HL-60/S4 treated with retinoic acid at 250 ng/mL for 4 days and 3 days (cell line): Measurements from ENCODE around the gene SMPD3.

ENCODE experiments used
- in situ Hi-C: fragments of 300-500 bp; cut with MboI; formaldehyde crosslinking; loops from 2 replicates; pipeline ENCODE4 v1.7.0; 2022; ENCODE audit warnings: low sequenced_read_pairs

Gene SMPD3

GRCh38 chr16:68343137-68343536 is 105.2 kb downstream of the SMPD3 start:
- in situ Hi-C loops, result no loop called here

GRCh38 chr16:68342620-68343019 is 105.7 kb downstream of the SMPD3 start:
- in situ Hi-C loops, result no loop called here

GRCh38 chr16:68339214-68339613 is 109.1 kb downstream of the SMPD3 start:
- in situ Hi-C loops, result no loop called here

- in situ Hi-C loops, result no loop called here
These were observed 109.8 kb downstream of the SMPD3 start for GRCh38 chr16:68338326-68339119.

- in situ Hi-C loops, result no loop called here
These were observed 113.1 kb downstream of the SMPD3 start for GRCh38 chr16:68335175-68335574.

GRCh38 chr16:68332411-68333121 is 115.7 kb downstream of the SMPD3 start:
- in situ Hi-C loops, result no loop called here

- in situ Hi-C loops, result no loop called here
These were observed 116.4 kb downstream of the SMPD3 start for GRCh38 chr16:68331879-68332410.

- in situ Hi-C loops, result no loop called here
These were observed 119.4 kb downstream of the SMPD3 start for GRCh38 chr16:68328860-68329390.

- in situ Hi-C loops, result no loop called here
These were observed 120.0 kb downstream of the SMPD3 start for GRCh38 chr16:68328151-68328859.

- in situ Hi-C loops, result no loop called here
These were observed 123.4 kb downstream of the SMPD3 start for GRCh38 chr16:68324780-68325357.

- in situ Hi-C loops, result no loop called here
These were observed 124.0 kb downstream of the SMPD3 start for GRCh38 chr16:68324336-68324735.

- in situ Hi-C loops, result no loop called here
These were observed 129.0 kb downstream of the SMPD3 start for GRCh38 chr16:68319185-68319908.

- in situ Hi-C loops, result no loop called here
These were observed 135.2 kb downstream of the SMPD3 start for GRCh38 chr16:68313116-68313515.

- in situ Hi-C loops, result no loop called here
These were observed 137.4 kb downstream of the SMPD3 start, which contains the start of the genes PRMT7 and SLC7A6OS for GRCh38 chr16:68310774-68311511. Gene PRMT7 (plus strand): TSS chr16:68311019. CDS start chr16:68315980, 4,961 bp downstream. Gene SLC7A6OS (minus strand): TSS chr16:68310946. CDS start chr16:68310926, 20 bp downstream.

GRCh38 chr16:68310437-68310773 is 137.9 kb downstream of the SMPD3 start:
- in situ Hi-C loops, result no loop called here

- in situ Hi-C loops, result loop anchor here (5.0 kb wide), 1 partner anchor 37 kb away; no protein-coding TSS in a partner anchor
These were observed 138.5 kb downstream of the SMPD3 start for GRCh38 chr16:68309799-68310198.
